HG02943 (cell line): ENCODE measurements around the gene CLNS1A.
"Not testable (repeated sequence)": the region's sequence is repeated elsewhere in the genome, so short reads cannot be mapped to it uniquely, and the experiment has no call there.

Source experiments
- ATAC-seq: cut with Tn5 transposase; IDR thresholded peaks from one replicate; pipeline ENCODE4 v1.9.1; 2021; ENCODE audit warnings: mild to moderate bottlenecking, low read depth, moderate library complexity; ENCODE audit not compliant: unreplicated experiment

CLNS1A gene, protein sequence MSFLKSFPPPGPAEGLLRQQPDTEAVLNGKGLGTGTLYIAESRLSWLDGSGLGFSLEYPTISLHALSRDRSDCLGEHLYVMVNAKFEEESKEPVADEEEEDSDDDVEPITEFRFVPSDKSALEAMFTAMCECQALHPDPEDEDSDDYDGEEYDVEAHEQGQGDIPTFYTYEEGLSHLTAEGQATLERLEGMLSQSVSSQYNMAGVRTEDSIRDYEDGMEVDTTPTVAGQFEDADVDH

DNA sequence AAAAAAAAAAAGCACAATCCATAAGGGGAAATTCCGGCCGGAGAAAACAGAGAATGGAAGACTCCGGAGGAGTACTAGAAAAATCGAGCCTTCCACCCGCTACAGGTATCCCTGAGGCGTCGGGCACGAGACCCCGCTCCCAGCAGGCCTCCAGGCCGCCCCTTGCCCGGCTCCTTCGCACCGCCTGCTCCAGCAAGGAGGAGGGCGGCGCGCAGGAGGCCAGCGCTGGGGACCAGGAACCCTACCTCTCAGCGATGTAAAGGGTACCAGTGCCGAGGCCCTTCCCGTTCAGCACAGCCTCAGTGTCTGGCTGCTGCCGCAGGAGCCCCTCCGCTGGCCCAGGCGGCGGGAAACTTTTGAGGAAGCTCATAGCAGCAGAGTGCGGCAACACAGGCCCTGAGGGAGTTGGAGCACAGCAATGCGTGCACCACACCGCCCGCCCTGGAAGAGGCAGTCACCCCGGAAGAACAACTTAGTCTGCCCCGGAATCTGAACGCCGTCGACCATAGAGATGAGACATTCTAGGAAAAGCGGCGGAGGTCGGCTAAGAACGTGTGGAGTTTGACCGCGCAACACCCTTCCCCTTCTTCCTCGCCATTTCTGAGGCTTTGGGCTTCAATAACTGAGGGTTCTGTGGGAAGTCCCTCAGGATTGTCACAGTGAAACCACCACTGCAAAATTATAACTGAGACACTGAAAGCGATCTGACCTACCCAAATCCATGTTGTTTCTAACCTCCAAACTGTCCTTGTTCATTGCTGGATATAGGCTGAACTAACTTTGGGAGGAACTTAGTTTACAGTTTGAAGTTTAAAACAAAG is at the start of gene CLNS1A:
Gene CLNS1A (minus strand): TSS at position 450 of the 821 bp plus-strand sequence. CDS start 80 bp downstream, at position 370.
- peak; percentile 89 for ATAC-seq

DNA sequence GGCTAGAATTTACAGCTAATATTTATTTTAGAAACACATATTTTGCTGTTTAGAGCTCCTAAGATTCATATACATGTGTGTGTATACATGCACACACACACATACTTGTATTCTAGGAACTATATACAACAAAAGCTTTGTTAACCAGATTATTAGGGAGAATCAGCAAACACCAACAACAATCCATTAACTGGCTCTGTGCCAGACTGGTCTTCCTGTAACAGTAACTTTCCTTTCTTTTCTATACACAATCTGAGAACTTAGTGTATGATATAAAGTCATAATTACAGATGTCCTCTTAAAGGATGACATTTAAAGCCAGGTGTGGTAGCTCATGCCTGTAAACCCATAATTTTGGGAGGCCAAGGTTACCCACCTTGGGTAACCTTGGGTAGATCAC is 49.5 kb upstream of the CLNS1A start:
- no peak for ATAC-seq

DNA sequence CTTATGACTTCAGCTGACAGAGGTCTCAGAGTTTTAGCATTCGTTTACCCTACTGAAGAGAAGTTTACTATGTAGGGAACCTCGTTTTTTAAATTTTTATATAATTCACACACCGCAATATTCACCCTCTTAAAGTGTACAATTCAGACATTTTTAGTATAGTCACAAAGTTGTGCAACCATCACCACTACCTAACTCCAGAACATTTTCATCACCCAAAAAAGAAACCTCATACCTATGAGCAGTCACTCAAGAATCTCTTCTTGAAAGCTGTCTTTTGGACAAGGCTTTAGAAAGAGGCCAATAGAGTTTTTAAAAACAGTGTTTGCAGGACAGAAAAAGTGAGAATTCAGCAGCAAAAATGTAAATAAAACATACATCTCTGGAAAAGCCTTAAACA is 39.5 kb upstream of the CLNS1A start:
- ATAC-seq = no peak

DNA sequence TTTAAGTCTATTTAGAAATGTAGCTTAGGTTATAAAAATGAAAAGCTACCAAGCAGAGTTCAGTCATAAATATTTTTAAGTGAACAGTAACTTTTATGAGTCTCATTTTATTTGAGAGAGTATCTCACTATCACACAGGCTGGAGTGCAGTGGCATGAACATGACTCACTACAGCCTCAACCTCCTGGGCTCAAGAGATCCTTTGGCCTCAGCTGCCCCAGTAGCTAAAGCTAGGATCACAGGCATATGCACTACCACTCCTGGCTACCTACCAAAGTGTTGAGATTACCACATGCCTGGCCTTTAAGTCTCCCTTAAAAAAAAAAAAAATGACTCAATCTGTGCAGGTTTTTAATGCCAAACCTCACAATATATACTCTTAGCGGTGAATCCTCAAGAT is 34.7 kb upstream of the CLNS1A start:
- no peak for ATAC-seq

DNA sequence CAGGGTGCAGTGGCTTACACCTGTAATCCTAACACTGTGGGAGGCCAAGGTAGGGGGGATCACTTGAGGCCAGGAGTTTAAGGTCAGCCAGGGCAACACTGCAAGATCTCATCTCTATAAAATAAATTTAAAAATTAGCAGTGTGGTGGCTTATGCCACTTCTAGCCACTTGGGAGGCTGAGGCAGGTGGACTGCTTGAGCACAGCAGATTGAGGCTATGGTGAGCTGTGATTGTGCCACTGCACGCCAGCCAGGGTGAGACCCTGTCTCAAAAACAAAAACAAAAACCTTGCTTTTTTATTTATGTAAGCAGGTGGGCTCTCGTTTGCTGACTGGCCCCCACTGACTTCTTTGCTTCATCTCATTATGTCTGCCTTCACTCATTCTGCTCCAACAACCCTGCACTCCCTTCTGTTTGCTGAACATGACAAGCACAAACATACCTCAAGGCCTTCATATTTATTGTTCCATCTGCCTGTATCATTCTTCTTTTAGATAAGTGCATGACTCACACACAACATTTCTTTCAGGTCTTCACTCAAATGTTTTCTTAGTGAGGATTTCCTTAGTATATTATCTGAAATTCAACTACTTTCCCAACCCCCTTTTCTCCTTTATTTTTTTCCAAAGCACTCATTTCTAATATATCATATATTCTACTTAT is 32.4 kb upstream of the CLNS1A start:
- no peak for ATAC-seq

DNA sequence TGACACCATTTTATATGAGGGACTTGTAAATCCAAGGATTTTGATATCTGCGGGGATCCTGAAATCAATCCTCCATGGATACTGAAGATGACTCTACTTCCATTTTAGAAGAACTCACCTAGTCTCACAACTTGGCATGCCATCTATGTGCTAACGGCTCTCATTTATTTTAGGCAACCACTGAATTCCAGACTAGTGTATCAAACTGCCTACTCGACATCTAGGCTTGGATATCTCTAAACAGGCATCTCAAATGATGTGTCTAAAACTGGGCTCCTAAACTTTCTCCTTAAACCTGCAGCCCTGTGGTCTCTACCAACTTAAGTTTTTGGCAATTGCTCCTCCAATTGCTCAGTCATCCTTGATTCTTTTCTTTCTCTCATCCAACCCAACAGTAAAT is 31.2 kb upstream of the CLNS1A start:
- no peak for ATAC-seq

DNA sequence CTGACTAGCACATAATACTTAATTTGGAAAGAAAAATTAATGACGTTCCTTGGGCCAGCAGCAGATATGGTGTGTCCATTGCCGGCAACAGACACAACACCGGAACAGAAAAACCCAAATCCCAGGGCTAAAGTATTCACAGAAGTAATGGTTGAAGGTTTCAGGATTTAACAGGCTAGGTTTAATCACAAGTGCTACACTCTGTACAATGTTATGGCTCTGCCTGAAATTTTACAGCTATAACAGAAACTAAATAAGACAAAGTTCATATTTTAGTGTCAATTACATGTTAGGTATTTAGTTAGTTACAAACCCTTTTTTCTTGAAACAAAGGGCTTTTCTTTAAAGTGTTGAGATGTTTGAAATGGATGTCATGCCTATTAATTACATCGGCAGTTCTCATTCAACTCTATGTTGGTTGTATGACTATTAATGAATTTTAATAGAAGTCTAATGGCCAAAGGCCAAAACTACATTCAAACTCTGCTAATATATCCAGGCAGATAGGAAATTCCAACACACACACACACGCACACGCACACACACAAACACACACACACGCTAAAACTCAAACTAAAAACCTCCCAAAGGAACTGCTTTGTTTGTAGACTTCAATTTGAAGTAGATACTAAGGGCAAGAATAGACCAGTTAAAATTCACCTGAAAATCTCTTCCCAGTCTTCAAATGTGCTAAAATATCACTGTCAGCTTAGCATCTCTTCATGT is 27.8 kb upstream of the CLNS1A start:
- ATAC-seq = no peak

DNA sequence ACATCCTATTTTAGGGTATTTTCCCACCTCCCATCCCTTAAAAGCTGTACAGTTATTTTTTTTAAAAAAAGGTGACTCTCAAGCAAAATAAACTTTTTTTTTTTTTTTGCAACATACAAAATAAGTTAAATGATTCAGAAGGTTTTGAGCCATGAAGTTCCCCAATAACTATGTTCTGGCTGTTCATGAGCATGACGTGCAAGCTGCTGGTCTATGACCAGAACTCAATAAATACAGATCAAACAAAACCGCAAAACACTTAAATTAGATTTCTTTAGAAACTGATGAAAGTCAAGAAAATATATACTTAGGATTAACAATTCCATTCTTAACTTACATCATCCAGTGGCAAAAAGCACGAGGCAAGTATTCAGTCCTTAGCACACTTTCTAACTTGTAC is 24.1 kb upstream of the CLNS1A start:
- no peak for ATAC-seq

DNA sequence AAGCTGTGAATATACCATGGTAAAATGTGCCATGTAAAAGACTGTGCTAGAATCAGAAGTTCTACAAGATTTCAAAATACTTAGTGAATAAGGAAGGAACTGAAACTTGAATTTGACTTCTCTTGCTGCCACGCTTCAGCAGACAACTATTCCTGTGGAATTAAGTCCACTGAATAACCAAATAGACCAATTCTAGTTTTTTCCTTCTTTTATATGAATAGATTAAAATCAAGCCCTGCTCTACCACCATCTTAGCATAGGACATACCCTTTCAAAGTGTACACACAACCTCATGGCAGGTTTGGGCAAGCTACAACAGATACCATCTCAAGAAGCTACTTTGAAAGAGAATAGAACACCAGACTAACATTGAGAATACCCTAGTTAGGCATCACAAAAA is 23.4 kb upstream of the CLNS1A start:
- no peak for ATAC-seq

DNA sequence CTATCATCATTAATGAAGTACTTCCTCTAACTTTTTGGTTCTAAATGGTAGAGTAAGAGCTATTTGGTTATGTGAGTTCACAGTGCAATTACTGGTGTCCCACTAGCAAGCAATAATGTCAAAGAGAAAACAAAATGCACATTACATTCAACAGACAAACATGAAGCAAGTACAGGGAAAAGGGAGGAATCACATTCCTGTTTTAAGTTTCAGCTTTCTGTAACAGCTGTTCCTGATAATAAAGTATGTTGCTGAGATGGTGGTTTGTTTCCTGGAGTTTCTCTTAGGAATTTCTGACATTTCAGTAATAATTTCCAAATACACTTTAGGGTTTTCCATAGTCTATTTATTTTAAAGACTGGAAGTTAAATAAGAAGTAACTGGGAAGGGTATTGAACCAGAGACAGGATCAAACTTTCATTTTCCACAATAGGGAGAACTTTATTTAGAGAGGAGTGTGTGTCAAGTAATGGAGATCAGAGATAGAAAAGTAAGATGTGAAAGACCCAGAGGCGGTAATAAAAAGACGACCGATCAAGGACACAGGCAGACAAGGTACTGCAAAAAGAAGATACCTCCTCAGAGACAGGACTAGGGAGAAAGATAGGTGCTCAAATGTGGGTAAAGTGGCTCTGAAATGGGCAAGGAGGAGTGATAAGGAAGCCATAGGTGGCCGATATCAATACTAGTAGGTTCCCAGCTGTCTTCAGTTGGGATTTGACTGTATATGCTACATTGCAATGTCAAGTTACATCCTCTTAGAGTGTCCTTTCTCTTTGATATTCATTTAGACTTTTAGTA is 20.8 kb upstream of the CLNS1A start:
- no peak for ATAC-seq

DNA sequence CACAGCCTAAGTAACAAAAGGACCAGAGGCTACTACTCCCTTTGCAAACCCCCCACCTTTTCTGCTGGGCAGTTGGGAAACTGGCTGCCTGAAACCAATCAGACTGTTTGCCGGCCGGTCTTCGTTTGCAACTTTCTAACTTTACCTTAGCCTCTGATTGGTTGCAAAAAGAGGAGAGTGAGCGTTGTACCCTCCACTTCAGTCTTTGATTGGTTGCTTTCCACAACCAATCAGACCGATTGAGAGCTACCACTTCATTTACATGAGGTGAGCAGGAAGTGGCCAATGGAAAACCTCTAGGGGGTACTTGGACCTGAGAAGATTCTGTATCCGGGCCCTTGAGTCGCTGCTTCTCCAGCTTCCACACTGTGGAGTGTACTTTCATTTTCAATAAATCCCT is 18.8 kb upstream of the CLNS1A start:
- no peak for ATAC-seq

DNA sequence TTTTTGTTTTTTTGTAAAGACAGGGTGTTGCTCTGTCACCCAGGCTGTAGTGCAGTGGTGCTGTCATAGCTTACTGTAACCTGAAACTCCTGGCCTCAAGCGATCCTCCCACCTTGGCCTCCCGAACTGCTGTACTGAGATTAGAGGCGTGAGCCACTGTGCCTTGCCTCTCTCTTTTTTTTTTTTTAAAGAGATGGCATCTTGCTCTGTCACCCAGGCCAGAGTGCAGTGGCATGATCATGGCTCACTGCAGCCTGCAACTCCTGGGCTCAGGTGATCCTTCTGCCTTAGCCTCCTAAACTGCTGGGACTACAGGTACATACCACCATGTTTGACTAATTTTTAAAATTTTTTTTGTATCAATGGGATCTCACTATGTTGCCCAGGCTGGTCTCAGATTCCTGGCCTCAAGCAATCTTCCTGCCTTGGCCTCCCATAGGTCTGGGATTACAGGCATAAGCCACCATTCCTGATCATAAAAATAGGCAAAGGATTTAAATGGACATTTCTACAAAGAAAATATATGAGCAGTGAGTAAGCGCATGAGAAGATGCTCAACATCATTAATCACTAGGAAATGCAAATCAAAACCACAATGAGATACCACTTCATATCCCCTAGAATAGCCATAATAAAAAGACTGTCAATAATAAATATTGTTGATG is 17.3 kb upstream of the CLNS1A start:
- ATAC-seq = no peak

DNA sequence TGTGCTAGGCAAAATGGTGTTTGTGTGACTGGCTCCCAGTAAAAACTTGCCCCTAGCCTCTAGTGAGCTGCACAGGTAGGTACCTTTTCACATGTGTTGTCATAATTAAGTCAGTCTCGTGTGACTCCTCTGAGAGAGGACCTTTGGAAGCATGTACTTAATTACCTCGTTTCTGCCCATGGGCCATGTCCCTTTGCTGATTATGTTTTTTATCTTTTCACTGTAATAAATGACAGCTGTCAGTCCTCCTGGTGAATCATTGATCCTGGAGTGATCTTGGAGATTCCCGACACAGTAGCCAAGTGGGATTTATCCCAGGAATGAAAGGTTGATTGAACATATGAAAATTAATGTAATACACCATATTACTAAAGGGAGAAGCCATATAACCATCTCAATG is 12.5 kb upstream of the CLNS1A start:
- no peak for ATAC-seq

DNA sequence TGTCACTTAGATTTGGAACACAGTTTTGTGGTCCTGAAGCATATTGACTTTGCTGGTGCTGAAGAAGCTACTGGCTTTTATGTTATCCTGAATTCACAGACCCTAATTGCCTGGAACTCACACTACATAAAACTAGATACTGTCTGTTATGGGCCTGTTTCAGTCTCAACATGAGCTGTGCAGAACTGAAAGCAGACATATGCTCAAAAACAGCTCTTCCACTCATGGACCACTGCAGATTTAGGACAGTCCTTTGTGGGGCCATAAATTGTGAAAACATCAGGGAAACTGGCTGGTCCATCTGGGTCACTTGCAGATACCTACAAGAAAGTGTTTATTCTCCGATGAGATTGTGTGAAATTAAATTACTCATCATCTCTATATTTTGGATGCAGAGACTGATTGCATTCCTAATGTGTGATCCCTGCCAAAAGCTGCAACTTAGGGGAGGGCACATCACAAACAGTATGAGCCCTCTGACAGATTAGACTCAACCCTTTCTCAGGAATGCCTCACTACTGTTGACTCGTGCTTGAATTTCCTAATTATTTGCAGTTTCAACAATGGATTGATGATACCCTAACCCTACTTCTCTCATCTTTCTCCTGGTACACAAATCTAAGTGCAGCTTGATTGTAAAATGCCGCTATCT is 10.2 kb upstream of the CLNS1A start:
- no peak for ATAC-seq

DNA sequence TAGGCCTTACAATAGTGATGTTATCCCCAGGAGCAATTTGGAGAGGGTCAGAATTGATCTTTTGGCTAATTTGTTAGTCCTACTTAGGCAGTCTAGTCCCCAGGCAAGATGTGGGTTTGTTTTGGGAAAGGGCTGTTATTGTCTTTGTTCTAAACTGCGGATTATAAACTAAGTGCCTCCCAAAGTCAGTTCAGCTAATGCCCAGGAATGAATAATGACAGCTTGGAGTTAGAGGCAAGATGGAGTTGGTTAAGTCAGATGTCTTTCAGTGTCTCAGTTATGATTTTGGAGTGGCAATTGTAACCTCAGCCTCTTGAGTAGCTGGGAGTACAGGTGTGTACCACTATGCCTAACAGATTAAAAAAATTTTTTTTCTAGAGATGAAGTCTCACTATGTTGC is 7.3 kb upstream of the CLNS1A start:
- no peak for ATAC-seq

DNA sequence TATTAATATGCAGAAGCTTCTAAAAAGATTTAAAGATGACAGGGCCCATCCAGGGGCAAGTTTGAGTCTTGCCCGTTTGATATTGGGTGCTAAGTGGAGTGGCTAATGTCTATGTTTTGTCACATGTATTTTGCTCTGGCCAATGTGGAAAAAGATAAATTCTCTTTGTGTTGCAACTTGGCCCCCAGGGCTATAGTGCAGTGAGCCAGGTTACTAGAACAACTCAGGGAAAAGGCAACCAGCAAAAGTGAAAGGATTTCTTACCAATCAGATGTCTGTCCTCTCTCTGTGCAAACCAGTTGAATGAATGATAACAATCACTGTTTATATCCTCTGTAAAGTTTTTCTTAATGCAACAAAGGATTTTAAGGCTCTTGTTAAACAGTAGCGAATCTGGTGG is 4.6 kb upstream of the CLNS1A start:
- no peak for ATAC-seq

DNA sequence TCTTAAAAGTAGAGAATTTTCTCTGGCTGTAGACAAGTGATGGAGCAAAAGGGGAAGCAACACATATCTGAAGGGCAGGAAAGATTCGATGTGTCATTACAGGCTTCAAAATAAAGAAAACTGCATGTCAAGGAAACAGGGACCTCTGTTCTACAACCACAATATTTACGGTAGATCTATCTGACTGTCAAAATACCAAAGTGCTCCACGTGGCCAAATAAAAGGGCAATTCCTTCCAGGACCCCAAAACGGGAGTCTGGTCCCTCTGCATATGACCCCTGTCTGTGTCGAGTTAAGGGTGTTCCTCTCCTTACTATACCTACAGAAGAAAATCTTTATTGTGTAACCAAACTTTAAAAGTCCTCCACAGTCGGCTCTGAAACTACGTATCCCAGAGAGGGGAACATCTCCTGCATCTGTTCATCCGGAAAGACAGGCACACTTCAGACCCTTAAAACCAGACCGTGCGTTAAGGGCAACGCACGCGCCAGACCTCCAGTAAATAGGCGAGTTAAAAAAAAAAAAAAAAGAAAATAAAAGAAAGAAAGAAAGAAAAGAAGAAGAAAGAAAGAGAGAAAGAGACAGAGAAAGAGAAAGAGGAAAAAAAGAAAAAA is 756 bp downstream of the CLNS1A start:
- ATAC-seq = no peak

DNA sequence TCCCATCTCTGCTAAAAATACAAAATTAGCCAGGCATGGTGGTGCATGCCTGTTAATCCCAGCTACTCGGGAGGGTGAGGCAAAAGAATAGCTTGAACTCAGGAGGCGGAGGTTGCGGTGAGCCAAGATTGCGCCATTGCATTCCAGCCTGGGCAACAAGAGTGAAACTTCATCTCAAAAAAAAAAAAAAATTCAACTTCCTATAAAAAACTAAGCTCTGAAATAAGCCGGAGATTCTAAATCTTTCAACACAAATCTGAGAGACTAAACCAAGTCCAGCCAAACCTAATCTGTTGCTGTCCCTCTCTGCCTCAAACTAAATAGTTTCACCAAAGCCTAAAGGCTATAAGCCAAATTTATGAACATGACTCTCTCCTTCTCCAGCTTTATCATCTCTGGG is 3.7 kb downstream of the CLNS1A start:
- not testable (repeated sequence) for ATAC-seq
